ENCODE results near the gene VWA7.
"Not testable (repeated sequence)": the region's sequence is repeated elsewhere in the genome, so short reads cannot be mapped to it uniquely, and the experiment has no call there.

The VWA7 gene

GRCh38 chr6:31794294-31794865, 17.3 kb upstream of the VWA7 start:
- DNase-seq (ENCODE audit: low read depth) = peak; percentile 58
- TF ChIP-seq, protein P1, sequence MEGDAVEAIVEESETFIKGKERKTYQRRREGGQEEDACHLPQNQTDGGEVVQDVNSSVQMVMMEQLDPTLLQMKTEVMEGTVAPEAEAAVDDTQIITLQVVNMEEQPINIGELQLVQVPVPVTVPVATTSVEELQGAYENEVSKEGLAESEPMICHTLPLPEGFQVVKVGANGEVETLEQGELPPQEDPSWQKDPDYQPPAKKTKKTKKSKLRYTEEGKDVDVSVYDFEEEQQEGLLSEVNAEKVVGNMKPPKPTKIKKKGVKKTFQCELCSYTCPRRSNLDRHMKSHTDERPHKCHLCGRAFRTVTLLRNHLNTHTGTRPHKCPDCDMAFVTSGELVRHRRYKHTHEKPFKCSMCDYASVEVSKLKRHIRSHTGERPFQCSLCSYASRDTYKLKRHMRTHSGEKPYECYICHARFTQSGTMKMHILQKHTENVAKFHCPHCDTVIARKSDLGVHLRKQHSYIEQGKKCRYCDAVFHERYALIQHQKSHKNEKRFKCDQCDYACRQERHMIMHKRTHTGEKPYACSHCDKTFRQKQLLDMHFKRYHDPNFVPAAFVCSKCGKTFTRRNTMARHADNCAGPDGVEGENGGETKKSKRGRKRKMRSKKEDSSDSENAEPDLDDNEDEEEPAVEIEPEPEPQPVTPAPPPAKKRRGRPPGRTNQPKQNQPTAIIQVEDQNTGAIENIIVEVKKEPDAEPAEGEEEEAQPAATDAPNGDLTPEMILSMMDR (IDR thresholded peaks at IDR 0.05; ENCODE audit: low read depth, low read length) = no peak
- TF ChIP-seq POLR2A (IDR thresholded peaks at IDR 0.05; ENCODE audit: extremely low read depth, insufficient read length) = no peak
- TF ChIP-seq, protein P2, sequence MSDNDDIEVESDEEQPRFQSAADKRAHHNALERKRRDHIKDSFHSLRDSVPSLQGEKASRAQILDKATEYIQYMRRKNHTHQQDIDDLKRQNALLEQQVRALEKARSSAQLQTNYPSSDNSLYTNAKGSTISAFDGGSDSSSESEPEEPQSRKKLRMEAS (IDR thresholded peaks at IDR 0.05; ENCODE audit: low read depth, low read length) = no peak
- no peak for TF ChIP-seq MYC (IDR thresholded peaks at IDR 0.05; ENCODE audit: low read depth, low read length)
- peak overlapping the region; percentile 75 for H3K4me3 ChIP-seq (ENCODE audit: low read depth, low read length)

DNA sequence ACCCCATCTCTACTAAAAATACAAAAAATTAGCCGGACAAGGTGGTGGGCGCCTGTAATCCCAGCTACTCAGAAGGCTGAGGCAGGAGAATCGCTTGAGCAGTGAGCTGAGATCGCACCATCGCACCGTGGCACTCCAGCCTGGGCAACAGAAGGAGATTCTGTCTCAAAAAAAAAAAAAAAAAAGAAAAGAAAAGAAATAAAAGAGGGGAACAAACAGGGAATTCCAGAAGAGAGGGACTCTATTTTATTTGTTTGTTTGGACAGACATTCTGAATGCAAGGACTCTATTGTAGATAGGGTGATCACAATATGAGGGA, 16.8 kb upstream of the VWA7 start:
- peak overlapping the region; percentile 75 for H3K4me3 ChIP-seq (ENCODE audit: low read depth, low read length)
- DNase-seq (ENCODE audit: low read depth) = not testable (repeated sequence)

DNA sequence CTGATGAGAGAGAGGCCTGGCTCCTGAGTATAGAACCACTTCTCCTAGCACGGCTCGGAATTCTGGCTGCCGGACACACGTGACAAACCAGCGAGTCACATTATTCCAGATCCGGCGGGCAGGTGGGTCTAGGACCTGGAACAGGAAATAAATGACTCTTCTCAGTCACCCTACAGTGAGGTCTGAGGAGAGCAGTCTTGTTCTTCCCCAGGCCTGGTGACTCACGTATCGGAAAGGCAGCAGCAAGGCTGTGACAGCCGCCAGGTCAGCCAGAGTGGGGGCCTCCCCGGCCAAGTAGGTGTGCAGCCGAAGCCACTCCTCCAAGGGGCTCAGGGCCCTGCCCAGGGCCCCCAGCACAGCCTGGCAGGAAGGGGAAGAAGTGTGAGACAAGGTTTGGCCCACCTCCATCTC, 15.6 kb upstream of the VWA7 start:
- DNase-seq (ENCODE audit: low read depth) = no peak
- no peak overlapping the region for H3K4me3 ChIP-seq (ENCODE audit: low read depth, low read length)
- TF ChIP-seq POLR2A (IDR thresholded peaks at IDR 0.05; ENCODE audit: extremely low read depth, insufficient read length) = no peak
- TF ChIP-seq, protein P1 (IDR thresholded peaks at IDR 0.05; ENCODE audit: low read depth, low read length) = no peak
- no peak for TF ChIP-seq MYC (IDR thresholded peaks at IDR 0.05; ENCODE audit: low read depth, low read length)
- TF ChIP-seq, protein P2 (IDR thresholded peaks at IDR 0.05; ENCODE audit: low read depth, low read length) = no peak

- TF ChIP-seq, protein P1 (IDR thresholded peaks at IDR 0.05; ENCODE audit: low read depth, low read length) = no peak
- no peak overlapping the region for H3K4me3 ChIP-seq (ENCODE audit: low read depth, low read length)
Measured at GRCh38 chr6:31792090-31792374, 14.9 kb upstream of the VWA7 start.

GRCh38 chr6:31791324-31792089, 14.4 kb upstream of the VWA7 start:
- no peak overlapping the region for H3K4me3 ChIP-seq (ENCODE audit: low read depth, low read length)
- TF ChIP-seq, protein P1 (IDR thresholded peaks at IDR 0.05; ENCODE audit: low read depth, low read length) = peak; percentile 92
- TF ChIP-seq, protein P2 (IDR thresholded peaks at IDR 0.05; ENCODE audit: low read depth, low read length) = no peak
- DNase-seq (ENCODE audit: low read depth) = peak; percentile 72

More at GRCh38 chr6:31792090-31792374, 14.9 kb upstream of the VWA7 start:
- DNase-seq (ENCODE audit: low read depth) = no peak

DNA sequence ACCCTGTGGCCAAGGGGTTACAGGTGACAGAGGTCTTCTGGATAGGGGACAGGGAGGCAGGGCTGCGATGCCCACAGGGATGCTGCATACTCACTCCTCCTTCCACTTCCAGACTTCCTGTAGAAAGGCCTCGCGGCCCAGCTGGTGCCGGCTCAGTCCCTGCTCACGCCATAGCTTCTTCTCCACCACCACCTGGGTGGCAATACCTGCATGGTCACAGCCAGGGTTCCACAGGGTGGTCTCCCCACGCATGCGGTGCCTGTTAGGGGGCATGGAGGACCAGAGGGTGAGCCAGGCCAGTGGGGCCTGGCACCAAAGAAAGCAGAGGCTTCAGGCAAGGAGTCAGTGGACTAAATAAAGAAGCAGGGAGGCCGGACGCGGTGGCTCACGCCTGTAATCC, 8.3 kb upstream of the VWA7 start:
- no peak for DNase-seq (ENCODE audit: low read depth)
- H3K4me3 ChIP-seq (ENCODE audit: low read depth, low read length) = no peak overlapping the region
- TF ChIP-seq, protein P1 (IDR thresholded peaks at IDR 0.05; ENCODE audit: low read depth, low read length) = no peak
